22Rv1 (cell line): ENCODE data around the gene TMEM151B.

Source experiments
- ZFX ChIP-seq: fragments of 450-650 bp; IDR thresholded peaks from 2 replicates; pipeline ENCODE4 v1.6.1; 2017; ENCODE audit warnings: antibody characterized with exemption, borderline replicate concordance
- TF ChIP-seq, protein P1 (sequence below): fragments of 450-650 bp; IDR thresholded peaks from 2 replicates; pipeline ENCODE4 v1.5.1; 2017; ENCODE audit warnings: mild to moderate bottlenecking

- TF ChIP-seq, protein P1, sequence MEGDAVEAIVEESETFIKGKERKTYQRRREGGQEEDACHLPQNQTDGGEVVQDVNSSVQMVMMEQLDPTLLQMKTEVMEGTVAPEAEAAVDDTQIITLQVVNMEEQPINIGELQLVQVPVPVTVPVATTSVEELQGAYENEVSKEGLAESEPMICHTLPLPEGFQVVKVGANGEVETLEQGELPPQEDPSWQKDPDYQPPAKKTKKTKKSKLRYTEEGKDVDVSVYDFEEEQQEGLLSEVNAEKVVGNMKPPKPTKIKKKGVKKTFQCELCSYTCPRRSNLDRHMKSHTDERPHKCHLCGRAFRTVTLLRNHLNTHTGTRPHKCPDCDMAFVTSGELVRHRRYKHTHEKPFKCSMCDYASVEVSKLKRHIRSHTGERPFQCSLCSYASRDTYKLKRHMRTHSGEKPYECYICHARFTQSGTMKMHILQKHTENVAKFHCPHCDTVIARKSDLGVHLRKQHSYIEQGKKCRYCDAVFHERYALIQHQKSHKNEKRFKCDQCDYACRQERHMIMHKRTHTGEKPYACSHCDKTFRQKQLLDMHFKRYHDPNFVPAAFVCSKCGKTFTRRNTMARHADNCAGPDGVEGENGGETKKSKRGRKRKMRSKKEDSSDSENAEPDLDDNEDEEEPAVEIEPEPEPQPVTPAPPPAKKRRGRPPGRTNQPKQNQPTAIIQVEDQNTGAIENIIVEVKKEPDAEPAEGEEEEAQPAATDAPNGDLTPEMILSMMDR, result no peak
- no peak for TF ChIP-seq ZFX
Observed at GRCh38 chr6:44332585-44332984, 62.3 kb downstream of the TMEM151B start.
